CD4-positive, alpha-beta T cell treated with Interleukin-1 beta for 1 hour (primary cell): ENCODE data around the gene QARS1.

Source experiments
- DNase-seq, 2 donors: peaks; one replicate each; pipeline ENCODE4 v3.0.0-alpha.2; 2020 to 2022

QARS1 gene

DNA sequence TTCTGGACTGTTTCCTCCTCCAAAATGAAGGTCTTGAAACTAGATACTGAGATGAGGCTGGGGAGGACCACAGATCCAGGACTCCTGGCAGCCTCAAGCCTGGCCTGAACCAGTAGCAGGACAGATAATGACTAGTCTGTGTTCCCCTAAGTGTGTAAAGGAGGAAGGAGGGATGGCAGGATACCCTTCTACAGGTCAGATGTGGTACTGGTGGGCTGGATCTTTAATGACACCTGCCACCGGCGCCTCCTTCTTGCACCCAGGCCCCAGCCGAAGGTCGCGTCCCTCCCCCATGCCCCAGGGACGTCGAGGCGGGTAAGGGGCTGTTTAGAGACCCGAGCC, 15.5 kb upstream of the QARS1 start:
- DNase-seq: peak in 1 of 2 donors; percentile 16

DNA sequence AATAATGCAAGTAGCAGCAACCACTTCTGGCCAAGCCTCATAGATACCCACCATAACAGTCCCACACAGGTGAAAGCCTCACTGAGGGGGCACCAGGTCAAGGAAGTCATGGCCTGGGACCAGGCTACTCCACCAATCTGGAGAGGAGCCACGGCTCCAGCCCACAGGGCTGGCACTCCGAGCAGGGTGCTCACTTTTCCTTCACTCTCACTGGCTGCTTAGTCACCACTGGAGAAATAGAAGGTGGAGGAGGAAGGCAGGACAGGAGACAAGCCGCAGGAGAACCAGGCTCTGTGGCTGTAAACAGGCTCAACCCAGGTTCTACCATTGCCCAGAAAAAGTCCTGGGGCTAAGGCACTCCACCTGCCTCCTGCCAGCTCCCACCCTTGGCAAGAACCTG, 14.9 kb upstream of the QARS1 start:
- no peak for DNase-seq

DNA sequence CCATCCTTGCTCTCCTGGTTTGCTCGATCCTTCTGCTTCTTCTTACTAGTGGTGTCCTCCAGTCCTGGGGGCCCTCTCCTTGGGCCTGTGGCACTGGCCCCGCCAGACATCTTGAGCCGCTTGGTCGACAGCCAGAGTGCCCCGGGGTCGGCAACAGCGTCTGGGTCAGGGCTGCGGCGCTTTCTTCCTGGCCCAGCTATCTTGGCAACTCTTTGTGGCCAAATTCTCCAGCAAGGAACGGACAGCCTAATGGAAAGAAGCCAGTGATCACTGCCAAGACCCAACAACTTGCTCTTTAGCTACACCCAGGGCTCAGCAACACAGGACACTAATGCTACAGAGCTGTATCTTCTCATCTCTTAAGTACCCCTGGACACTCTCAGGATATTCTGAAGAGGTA, 14.5 kb upstream of the QARS1 start:
- no peak for DNase-seq

DNA sequence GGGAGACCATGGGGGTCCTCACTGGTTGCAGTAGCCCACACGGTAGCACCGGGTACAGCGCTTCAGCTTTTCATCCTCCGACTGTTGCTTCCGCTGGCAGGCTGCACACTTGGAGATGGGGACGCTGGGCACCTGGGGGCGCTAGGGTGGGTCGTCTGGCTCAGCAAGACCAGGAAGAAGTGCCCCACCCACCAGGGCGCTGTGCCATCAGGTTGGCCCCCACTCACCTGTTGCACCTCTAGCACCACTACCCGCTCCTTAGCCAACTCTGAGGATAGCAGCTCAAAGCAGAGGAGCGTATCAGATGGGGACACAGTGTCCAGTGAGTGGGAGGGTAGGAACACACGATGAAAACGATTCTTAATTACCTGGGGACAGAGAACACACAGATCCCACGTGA, 7.7 kb upstream of the QARS1 start:
- no peak for DNase-seq

DNA sequence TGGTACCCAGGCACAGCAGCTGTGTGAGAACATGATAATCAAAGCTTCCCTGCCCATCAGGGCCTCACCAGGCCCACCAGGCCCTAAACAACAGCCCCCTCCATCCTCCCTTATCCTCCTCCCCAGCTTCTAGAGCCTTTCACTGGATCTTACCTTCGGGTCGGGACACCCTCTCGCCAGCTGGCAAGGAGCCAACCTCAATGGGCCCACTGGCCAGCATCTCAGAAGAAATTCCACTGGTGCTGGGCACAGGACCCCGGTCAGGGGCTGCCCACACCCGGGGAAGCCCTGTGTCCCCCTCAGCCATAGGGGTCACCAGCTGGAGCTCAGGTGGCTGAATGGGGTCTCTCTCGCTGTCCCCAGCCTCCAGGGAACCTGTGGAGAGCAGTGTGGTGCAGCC, 6.8 kb upstream of the QARS1 start:
- no peak for DNase-seq

DNA sequence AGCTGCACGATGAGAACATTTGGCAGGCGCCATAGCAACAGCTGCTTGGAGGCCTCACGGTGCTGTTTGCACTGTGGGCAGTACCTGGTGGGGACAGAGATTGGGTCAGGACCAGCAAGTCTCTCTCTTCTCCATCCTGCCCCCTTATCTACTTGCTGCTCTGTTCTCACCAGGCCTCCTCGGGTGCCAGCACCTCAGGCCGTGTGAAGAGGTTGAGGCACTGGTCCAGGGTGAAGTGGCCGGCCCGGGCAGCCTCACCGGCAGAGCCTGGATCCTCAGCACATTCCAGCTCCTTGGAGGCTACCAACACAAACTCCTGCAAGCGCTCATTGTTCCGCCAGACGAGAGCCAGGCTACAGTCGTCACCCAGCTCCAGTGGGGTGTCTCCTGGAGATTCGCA, 6.2 kb upstream of the QARS1 start:
- no peak for DNase-seq

DNA sequence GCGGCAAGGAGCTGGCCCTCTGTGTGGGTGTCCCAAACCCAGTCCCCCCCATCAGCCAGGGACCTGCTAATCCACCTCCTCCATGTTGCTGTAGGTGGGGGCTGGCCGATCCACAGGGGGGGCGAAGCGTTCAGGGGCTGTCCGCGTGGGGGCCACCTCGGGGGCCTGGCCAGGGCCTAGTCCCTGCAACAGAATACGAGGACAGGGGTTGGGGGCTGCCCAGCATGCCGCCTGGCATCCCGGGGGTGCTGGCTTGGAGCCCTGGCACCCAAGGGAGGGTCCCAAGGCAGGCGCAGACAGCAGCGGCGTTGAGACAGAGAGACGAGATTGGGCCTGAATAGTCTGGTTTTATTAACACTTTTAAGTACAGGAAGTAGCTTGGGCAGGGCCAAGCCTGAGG, 3.8 kb upstream of the QARS1 start:
- DNase-seq: no peak

DNA sequence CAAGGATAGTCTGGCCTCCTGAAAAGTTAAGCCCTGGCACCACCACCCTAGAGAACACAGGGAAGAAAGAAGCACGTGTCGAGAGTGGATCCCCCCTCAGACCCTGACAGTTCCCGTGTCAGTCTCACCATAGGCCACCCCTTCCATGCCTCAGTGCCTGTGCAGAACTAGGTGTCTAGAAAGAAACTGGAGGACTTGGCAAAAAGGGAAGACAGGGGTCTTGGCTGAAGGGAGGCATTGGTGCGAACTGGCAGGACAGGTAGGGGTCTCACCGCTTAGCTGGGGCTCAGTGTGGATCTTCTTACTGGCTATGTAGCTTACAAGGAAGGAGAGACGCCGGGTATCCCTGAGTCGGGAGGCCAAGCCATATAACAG, 518 bp downstream of the QARS1 start:
- DNase-seq: no peak

DNA sequence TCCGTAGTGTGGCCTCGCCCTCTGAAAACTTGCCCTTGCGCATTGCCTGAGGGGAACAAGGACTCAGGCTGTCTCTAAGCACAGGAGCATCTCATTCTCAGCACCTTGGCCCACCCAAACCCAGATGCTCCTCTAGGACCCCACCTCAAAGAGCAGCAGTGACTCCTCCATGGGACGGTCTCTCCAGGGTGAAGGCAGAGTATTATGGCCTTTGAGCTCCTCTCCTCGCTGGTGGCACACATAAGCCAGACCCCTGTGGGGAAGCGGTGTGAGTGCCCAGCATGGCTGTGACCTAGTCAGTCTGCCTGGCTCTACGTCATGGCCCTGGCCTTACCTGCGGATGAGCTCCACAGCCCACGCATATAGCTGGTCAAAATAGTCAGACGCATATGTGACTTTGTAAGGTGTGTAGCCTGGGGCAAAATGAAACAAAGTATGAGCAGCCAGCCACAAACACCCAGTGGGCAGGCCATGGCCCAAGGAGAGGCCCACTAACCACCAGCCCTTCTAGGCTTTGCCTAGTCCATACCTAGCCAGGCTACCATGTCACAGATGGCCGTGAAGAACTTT, 4.4 kb downstream of the QARS1 start:
- no peak for DNase-seq

DNA sequence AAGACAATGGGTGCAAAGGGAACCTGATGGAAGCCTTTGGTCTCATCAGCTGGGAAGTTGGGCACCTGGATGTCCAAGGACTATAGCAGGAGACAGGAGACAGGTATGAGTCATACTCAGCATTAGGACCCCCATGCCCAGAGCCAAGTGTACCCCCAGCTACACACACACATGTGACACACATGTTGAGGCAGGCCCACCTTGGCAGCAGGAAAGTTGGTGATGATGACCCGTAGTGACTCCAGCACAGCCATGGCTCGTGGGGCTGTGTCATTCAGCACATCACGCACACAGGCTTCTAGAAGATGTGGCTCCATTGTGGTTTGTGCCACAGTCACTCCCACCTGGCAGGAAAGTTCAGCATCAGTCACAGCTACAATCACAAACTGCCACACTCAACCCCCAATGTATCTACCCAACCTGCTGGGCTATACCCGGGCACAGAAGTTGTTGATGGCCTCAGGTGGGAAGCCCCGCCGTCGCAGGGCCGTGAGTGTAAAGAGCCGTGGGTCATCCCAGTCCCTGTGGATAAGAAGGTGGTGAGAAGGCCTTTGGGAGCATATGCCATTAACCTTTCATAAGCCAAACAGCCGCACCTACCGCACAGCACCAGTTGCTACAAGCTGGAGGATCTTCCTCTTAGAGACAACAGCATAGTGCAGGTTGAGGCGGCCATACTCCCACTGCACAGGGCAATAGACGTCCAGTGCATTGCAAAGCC, 5.5 kb downstream of the QARS1 start:
- no peak for DNase-seq

DNA sequence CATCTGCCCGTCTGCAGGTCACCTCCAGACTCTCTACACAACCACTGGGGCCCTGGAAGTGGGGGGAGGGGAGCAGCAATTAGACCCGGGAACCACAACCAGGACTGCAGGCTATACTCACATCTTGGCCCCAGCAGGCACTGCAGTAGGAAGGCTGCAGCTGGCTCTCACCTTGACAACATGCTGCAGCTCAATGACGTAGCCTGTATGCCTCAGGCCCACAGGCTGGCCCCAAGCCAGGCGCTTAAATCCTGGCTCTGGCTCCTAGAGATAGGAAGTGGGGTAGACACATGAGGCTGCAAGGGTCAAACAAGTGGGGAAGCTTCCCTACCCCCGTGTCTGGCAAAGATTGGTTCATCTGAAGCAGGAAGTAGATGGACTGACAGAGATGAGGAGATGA, 6.1 kb downstream of the QARS1 start:
- DNase-seq: no peak

DNA sequence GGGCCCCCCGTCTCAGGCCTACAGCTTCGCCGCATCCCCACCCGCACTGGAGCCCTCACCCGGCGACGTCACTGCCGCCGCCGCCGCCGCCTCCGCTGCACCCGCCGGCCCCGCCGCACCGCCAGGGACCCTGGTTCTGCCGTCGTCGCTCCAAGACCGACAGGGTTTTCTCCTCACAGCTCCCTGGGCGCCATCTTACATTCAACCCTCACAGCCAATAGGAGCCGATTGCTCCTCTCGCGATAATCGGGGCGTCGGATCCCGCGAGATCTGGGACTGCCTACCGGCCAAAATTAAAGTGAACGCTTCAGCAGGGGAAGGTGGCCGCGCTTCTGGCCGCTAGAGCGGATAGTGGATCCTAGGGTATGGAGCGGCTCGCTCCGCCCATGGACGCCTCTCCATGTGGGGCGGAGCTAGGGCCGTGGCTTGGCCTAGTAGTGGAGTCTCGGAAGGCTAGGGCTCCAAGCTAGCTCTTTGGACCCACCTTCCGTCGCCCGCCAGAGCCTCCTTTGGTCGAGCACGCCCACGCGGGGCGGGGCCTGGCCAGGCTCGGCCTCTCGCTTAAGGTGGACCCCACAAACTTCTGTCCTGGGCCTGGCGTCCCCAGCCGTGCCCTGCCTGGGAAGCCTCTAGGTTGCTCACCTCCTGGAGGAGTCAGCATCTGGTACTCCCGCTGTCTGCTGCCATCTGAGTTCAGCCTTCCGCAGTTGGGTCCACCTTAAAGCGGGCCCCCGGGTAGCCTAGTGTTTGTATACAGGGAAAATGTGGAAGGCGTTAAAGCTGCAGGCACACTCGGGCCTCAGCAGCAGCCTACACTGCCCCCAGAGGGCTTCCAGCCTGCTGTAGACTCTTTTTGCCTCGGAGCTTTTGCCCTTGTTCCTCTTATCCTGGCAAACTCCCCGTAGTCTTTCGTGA, 10.4 kb downstream of the QARS1 start, which contains the start of gene QRICH1:
TSS of gene QRICH1 (minus strand) at position 219 of the 915 bp plus-strand sequence. CDS start 17,054 bp downstream, outside the sequence.
- peak; percentile 96 to 98 for DNase-seq

DNA sequence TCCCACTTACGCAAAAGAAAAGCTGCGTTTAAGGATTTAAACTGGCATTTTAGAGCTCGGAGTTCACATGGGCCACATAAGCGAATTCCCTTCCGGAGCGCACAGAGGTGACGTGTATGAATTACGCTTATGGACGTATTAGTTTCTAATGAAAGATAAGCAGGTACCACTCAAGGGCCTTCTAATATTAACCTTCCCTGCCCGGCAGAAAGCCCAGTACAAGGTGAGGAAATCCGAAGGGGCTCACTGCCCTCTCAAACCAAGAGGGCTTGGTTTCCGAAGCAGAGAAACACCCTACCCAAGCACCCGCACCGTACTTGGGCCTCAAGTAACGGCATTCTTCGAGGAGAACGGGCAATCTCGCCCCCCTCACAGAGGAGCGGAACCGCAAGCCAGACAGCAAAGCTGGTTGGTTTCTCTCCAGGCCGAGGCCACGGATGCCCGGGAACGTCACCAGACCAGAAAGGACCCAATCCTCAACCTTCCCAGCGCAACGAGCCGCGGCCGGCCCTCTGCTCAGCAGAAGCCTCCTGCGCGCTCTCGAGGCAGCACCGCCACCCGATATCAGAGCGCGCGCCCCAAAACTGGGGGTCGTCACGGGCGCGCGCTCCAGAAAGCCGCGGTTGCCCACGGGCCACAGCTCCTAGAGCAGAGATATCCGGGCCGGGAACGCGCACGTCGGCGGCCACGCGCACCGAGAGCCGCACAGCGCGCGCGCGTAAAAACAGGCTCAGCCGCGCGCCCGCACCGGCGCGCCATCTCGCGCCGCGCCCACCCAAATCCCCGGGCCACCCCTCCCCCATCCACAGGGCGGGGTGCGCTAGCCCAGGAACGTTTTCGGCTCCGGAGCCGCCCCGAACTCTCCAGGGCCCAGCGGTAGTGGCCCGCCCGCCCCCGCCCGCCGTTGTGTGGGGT, 11.4 kb downstream of the QARS1 start:
- peak; percentile 83 to 86 for DNase-seq

DNA sequence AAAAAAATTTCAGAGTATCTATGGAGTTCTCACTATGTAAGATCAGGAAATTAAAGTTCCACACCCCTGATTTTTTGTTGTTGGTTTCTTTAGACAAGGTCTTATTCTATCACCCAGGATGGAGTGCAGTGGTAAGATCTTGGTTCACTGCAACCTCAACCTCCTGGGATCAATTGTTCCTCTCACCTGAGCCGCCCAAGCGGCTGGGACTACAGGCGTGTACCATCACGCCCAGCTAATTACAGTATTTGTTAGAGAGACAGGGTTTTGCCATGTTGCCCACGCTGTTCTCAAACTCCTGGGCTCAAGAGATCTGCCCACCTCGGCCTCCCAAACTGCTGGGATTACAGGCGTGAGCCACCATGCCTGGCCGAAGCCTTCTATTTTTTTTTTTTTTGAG, 23.1 kb downstream of the QARS1 start:
- DNase-seq: no peak

DNA sequence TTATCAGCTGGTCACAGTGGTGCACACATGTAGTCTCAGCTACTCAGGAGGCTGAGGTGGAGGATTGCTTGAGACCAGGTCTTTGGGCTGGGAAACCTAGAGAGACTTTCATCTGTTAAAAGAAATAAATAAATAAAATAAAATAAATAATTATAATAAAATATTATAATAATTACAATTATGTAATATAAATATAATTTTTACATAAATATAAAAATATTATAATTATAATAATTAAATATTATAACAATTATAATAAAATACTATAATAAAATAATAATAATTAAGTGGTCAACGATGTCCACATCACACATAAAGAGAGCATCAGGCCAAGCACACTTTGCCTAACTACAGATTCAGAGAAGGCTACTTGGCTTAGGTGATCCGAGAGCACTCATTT, 25.3 kb downstream of the QARS1 start:
- no peak for DNase-seq

DNA sequence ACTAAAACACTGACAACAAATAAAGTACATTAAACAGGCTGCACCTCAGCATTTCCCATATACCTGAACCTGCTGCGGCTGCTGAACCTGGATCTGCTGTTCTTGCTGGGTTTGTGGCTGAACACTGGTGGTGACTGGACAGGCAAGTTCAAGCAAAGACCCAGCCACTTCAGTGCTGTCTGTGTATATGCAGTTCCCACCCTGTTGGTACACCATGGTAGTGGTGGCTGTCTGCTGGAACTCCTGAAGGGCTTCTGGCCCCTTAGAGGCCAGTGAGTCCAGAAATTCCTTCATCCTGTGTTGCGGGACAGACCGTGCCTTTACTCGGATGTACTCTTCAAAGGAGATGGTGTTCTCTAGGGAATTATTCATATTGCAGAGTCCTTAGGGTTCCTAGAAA, 27.9 kb downstream of the QARS1 start:
- DNase-seq: no peak

DNA sequence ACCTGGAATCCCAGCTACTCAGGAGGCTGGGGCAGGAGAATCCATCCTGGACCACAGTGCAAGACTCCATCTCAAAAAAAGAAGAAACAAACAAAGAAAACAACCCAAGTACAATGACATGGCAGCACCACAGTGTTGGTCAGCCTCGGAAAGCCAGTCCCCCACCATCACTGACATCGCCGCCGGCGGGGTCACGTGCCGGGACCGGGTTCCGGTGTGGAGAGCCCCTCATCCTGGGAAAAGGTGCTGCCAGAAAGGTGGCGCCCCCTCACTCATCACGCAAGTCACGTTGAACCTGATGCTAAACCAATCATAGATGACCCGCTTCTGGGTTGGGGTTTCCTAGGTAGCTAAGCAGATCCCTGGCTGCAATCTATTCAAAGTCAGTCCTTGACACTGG, 28.4 kb downstream of the QARS1 start:
- no peak for DNase-seq

DNA sequence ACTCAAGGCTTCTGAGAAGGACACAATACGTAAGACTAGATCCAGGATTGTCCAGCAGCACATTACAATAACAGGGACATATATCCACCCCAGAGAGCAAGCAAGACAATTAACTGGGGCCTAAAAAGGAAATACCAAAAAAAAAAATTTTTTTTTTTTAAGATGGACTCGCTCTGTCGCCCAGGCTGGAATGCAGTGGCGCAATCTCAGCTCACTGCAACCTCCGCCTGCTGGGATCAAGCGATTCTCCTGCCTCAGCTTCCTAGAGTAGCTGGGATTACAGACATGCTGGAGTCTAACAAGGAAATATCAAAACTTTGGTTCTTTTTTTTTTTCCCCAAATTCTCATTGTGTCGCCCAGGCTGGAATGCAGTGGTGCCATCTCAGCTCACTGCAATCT, 46.5 kb downstream of the QARS1 start:
- no peak for DNase-seq

DNA sequence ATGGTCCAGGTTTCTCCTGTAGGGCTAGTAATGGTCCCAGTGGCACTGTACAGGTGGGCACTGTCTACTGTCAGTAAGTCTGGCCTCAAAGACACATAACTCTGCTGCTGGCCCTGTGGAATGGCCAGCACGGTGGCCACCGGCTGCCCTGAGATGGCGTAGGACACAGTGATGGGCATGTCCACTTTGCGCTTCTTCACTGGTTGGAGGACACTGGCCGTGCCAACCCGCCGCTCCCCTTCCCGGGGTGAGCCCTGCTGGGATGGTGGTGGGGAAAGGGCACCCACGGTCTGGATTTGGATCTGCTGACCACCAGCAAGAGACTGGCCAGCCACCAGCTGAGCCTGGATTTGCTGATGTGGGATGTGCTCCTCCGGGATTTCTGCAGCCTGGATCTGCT, 47.3 kb downstream of the QARS1 start:
- DNase-seq: no peak

DNA sequence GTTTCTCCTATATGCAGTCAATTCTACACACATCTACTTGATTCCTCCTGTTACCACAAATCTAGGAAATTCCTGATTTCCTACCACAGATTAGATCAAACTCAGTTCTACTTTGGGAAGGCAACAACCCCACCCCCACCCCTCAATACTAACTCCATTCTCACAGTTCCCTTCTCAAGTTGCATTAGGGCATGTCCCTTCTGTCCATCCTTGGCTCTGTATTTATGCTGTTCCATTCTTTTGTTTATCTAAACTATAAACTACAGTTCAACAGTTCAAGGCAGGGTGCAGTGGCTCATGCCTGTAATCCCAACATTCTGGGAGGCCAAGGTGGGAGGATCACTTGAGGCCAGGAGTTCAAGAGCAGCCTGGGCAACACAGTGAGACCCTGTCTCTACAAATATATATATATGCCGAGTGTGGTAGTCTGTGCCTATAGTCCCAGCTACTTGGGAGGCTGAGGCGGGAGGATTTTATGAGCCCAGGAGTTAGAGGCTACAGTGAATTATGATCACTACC, 50.2 kb downstream of the QARS1 start:
- no peak for DNase-seq

DNA sequence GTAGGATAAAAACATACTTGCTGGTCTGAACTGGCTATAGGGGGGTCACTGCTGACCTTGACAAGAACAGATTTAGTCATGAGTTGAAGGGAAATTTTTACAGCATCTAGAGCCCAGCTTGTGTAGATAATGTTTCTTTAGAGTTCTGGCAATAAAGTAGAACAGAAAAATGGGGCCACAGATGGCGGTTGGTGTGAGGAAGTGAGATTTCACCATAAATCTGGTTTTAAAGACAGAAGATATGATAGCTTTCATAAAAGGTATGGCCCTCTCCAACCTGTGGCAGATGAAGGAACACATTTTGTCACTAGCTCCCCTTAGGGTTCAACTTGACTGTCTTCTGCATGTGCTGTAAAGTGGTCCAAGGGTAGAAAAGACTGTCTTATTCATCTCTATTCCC, 51.0 kb downstream of the QARS1 start:
- DNase-seq: no peak
